PC-3 (cell line): ENCODE results near the gene CGA. TPM values are rescaled to one million over a fixed set of nuclear protein-coding genes. Genes with fewer than 3 reads are reported as not detected.

ENCODE experiments used
- ATAC-seq: fragments of 200-7000 bp; cut with Tn5 transposase; 2 replicates; pipeline ENCODE4 v1.9.1; 2020; ENCODE audit warnings: mild to moderate bottlenecking, moderate library complexity
- BruUV-seq: library from RNA; stranded (reverse); fragments of 400-500 nt; replicated peaks from 2 replicates; lab custom pipeline; 2021; lab: Mats Ljungman, UMichigan
- CTCF ChIA-PET: fragments of 300-600 bp; sonication (Branson Sonifier 250); formaldehyde crosslinking; loops from one replicate; lab custom pipeline; 2022; ENCODE audit warnings: antibody characterized with exemption; lab: Charles Lee
- POLR2A ChIA-PET: fragments of 300-600 bp; sonication (Branson Sonifier 250); formaldehyde crosslinking; loops from one replicate; lab custom pipeline; 2022; ENCODE audit warnings: antibody characterized with exemption; ENCODE audit not compliant: unreplicated experiment; lab: Charles Lee
- DNase-seq: peaks from one replicate; pipeline ENCODE4 v3.0.0-alpha.2; 2015
- H2AFZ ChIP-seq: fragments of 300-600 bp; sonication (generic); 2 replicates; pipeline ENCODE4 v1.6.0; 2016; ENCODE audit warnings: antibody characterized with exemption, low read length
- H3F3A ChIP-seq: fragments of 300-600 bp; sonication (generic); one replicate; pipeline ENCODE4 v1.6.0; 2017; ENCODE audit warnings: antibody characterized with exemption, low read length, control low read depth, mild to moderate bottlenecking; ENCODE audit not compliant: unreplicated experiment
- H3K27ac ChIP-seq: fragments of 300-600 bp; sonication (generic); 2 replicates; pipeline ENCODE4 v1.5.1; 2016; ENCODE audit warnings: mild to moderate bottlenecking, low read length
- H3K27me3 ChIP-seq: fragments of 300-600 bp; sonication (generic); 2 replicates; pipeline ENCODE4 v1.6.1; 2016; ENCODE audit warnings: low read length, mixed read lengths
- H3K36me3 ChIP-seq: fragments of 300-600 bp; sonication (generic); 2 replicates; pipeline ENCODE4 v1.6.1; 2016; ENCODE audit warnings: low read depth, mixed run types, low read length, mixed read lengths
- H3K4me1 ChIP-seq: fragments of 300-600 bp; sonication (generic); 2 replicates; pipeline ENCODE4 v1.5.1; 2016; ENCODE audit warnings: low read length; ENCODE audit not compliant: insufficient read depth
- H3K4me2 ChIP-seq: fragments of 300-600 bp; sonication (generic); 2 replicates; pipeline ENCODE4 v1.6.0; 2016; ENCODE audit warnings: low read length
- H3K4me3 ChIP-seq: fragments of 300-600 bp; sonication (generic); 2 replicates; pipeline ENCODE4 v1.5.1; 2016; ENCODE audit warnings: mild to moderate bottlenecking, low read length, mixed read lengths
- H3K79me2 ChIP-seq: fragments of 300-600 bp; sonication (generic); 2 replicates; pipeline ENCODE4 v1.6.1; 2017; ENCODE audit warnings: low read length, mixed read lengths
- H3K9ac ChIP-seq: fragments of 300-600 bp; sonication (generic); 2 replicates; pipeline ENCODE4 v1.6.0; 2016; ENCODE audit warnings: mild to moderate bottlenecking, low read length
- H3K9me2 ChIP-seq: fragments of 300-600 bp; sonication (generic); replicated peaks from 2 replicates; pipeline ENCODE4 v1.6.1; 2016; ENCODE audit warnings: mixed run types, low read length, mixed read lengths
- H3K9me3 ChIP-seq: fragments of 300-600 bp; sonication (generic); 2 replicates; pipeline ENCODE4 v1.6.1; 2016; ENCODE audit warnings: low read length, mixed read lengths
- H4K20me1 ChIP-seq: fragments of 300-600 bp; sonication (generic); 2 replicates; pipeline ENCODE4 v1.6.1; 2016; ENCODE audit warnings: low read length, mixed read lengths
- CTCF ChIP-seq: fragments of 300-600 bp; sonication (generic); conservative IDR thresholded peaks from 2 replicates; pipeline ENCODE4 v1.5.1; 2017; ENCODE audit warnings: antibody characterized with exemption, low read depth, mild to moderate bottlenecking, low read length
- EZH2 ChIP-seq: fragments of 300-600 bp; sonication (generic); IDR thresholded peaks from one replicate; pipeline ENCODE4 v1.6.1; 2017; ENCODE audit warnings: antibody characterized with exemption, mild to moderate bottlenecking, low read length; ENCODE audit not compliant: unreplicated experiment
- EZH2phosphoT487 ChIP-seq: fragments of 300-600 bp; sonication (generic); IDR thresholded peaks from 2 replicates; pipeline ENCODE4 v1.6.1; 2018; ENCODE audit warnings: mild to moderate bottlenecking, antibody characterized with exemption, low read length, borderline replicate concordance
- intact Hi-C: fragments of 100-400 bp; cut with micrococcal nuclease; formaldehyde crosslinking; loops from 2 replicates; pipeline ENCODE4 v1.9.0; 2023
- total RNA-seq: library from RNA; depleted of rRNA; stranded (reverse); fragments of >200 nt; gene quantifications from 2 replicates; pipeline ENCODE4 v1.2.3, GENCODE V29; 2014

CGA gene
- total RNA-seq, 1 experiment from 2014 or later, result not detected

DNA sequence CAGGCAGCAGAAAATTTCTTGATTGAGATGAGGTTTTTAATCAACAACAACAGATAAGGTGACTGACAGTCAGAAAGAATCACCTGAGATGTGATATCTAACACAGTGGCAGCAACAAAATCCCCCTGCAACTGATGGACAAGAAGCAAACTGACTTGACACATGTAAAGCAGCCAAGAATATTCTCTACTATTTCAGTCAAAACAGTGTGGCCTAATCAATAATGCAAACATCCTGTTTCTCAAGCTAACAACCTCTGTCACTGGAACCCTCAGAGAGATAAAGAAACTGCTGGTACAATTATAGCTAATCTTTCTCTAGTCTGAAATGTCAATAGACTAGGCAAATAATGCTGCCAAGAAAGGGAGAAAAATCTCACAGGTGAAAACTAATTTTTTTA lies 4.6 kb upstream of the CGA start:
- Histone ChIP-seq H3K79me2 (no peaks in the 10 kb centered on the region), H3K9me3 (no peaks in the 10 kb centered on the region), H3K27ac (no peak overlapping the region), H3K27me3 (peaks cover 47% of the 10 kb centered on the region), H3K9ac (no peak overlapping the region), H4K20me1 (no peaks in the 10 kb centered on the region), H3K4me1 (no peaks in the 10 kb centered on the region), H3K4me3 (no peak overlapping the region), H3K4me2 (no peak overlapping the region), H3K9me2 (no peaks in the 10 kb centered on the region), H2AFZ (no peak overlapping the region), H3F3A (no peaks in the 10 kb centered on the region), H3K36me3 (no peaks in the 10 kb centered on the region)
- DNase-seq (no peak), ATAC-seq (no peak)
- no TSS peak for BruUV-seq
- ChIA-PET POLR2A (no interaction called here), CTCF (no interaction called here)
- intact Hi-C loops, result no loop called here
- TF ChIP-seq EZH2, result no peak
- TF ChIP-seq CTCF, result no peak
- no peak for TF ChIP-seq EZH2phosphoT487

- no peaks in the 10 kb centered on the region for H3F3A ChIP-seq
- intact Hi-C loops, result no loop called here
- no peak overlapping the region for H3K4me2 ChIP-seq
- H4K20me1 ChIP-seq, result no peaks in the 10 kb centered on the region
- no peaks in the 10 kb centered on the region for H3K79me2 ChIP-seq
- H3K9me3 ChIP-seq, result no peaks in the 10 kb centered on the region
- no peak for TF ChIP-seq CTCF
- no peak for TF ChIP-seq EZH2
- TF ChIP-seq EZH2phosphoT487, result no peak
- CTCF ChIA-PET, result no interaction called here
- H3K4me3 ChIP-seq, result no peak overlapping the region
- no peak for ATAC-seq
- no peaks in the 10 kb centered on the region for H3K9me2 ChIP-seq
- H3K36me3 ChIP-seq, result no peaks in the 10 kb centered on the region
- no peak overlapping the region for H2AFZ ChIP-seq
- H3K4me1 ChIP-seq, result no peaks in the 10 kb centered on the region
- no peak overlapping the region for H3K27ac ChIP-seq
- H3K9ac ChIP-seq, result no peak overlapping the region
- POLR2A ChIA-PET, result no interaction called here
- DNase-seq, result no peak
- peaks cover 57% of the 10 kb centered on the region for H3K27me3 ChIP-seq
- BruUV-seq, result no TSS peak
Observed at GRCh38 chr6:87094576-87094975, 330 bp downstream of the CGA start.

DNA sequence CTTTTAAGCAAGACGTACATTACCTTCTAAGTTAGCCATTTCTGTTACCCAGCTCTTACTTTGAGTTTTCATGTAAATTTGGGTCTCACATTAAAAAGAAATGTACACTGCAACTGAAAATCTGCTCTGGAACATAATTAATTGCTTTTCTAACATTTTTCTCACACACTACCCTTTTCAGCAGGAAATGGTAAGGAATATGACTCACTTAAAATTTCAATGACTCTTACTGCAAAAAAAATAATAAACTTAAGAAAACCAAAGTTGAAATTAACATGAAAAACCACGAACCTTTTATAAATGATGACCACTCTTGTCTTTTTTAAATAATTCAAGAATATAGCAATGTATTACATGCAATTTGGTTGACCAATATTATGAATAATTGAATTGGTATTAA lies 1.3 kb downstream of the CGA start:
- intact Hi-C loops, result no loop called here
- no TSS peak for BruUV-seq
- H2AFZ ChIP-seq, result no peak overlapping the region

More for the DNA sequence above, 1.3 kb downstream of the CGA start:
- no peaks in the 10 kb centered on the region for H3K9me3 ChIP-seq
- TF ChIP-seq CTCF, result no peak
- no peak for TF ChIP-seq EZH2phosphoT487
- TF ChIP-seq EZH2, result no peak
- H3K9ac ChIP-seq, result no peak overlapping the region
- no peaks in the 10 kb centered on the region for H4K20me1 ChIP-seq
- no peak for ATAC-seq
- H3K27me3 ChIP-seq, result peaks cover 56% of the 10 kb centered on the region
- no peaks in the 10 kb centered on the region for H3F3A ChIP-seq
- H3K79me2 ChIP-seq, result no peaks in the 10 kb centered on the region
- DNase-seq, result no peak
- CTCF ChIA-PET, result no interaction called here
- no peaks in the 10 kb centered on the region for H3K36me3 ChIP-seq
- H3K27ac ChIP-seq, result no peak overlapping the region
- POLR2A ChIA-PET, result no interaction called here
- H3K9me2 ChIP-seq, result no peaks in the 10 kb centered on the region
- H3K4me1 ChIP-seq, result no peaks in the 10 kb centered on the region
- no peak overlapping the region for H3K4me3 ChIP-seq
- H3K4me2 ChIP-seq, result no peak overlapping the region
